SK-N-SH (cell line): ENCODE measurements around the gene IRGC.

ENCODE experiments used
- GABPA ChIP-seq: IDR thresholded peaks from 2 replicates; pipeline ENCODE4 v1.4.0; 2012; ENCODE audit warnings: low read depth, mild to moderate bottlenecking
- TF ChIP-seq, protein P1 (sequence below): fragments of 200-600 bp; sonication (generic); IDR thresholded peaks from 2 replicates; pipeline ENCODE4 v1.6.1; 2017; ENCODE audit warnings: antibody characterized with exemption, mild to moderate bottlenecking, moderate library complexity

DNA sequence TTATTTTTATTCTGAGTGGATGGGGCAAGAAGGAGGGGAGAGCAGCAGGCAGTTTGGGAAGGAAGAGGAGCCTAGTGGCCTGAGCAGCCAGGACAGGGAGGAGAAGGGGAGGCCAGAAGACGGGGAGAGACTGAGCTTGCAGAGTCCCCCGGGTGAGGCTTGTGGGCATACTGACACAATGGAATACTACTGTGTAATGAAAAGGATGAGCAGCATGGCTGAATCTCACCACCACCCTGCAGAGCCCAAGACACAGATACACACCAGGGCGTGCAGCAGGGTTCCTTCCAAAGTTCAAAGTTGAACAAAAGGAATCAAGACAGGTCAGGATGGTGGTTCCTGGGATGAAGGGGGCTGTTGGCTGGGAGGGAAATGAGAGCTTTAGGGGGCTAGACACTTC, 46.9 kb downstream of the IRGC start:
- TF ChIP-seq, protein P1, sequence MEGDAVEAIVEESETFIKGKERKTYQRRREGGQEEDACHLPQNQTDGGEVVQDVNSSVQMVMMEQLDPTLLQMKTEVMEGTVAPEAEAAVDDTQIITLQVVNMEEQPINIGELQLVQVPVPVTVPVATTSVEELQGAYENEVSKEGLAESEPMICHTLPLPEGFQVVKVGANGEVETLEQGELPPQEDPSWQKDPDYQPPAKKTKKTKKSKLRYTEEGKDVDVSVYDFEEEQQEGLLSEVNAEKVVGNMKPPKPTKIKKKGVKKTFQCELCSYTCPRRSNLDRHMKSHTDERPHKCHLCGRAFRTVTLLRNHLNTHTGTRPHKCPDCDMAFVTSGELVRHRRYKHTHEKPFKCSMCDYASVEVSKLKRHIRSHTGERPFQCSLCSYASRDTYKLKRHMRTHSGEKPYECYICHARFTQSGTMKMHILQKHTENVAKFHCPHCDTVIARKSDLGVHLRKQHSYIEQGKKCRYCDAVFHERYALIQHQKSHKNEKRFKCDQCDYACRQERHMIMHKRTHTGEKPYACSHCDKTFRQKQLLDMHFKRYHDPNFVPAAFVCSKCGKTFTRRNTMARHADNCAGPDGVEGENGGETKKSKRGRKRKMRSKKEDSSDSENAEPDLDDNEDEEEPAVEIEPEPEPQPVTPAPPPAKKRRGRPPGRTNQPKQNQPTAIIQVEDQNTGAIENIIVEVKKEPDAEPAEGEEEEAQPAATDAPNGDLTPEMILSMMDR, result no peak
- TF ChIP-seq GABPA, result no peak
